AG09309 (cell line): Measurements from ENCODE around the gene ATP7B.

Experiments used
- DNase-seq: peaks from one replicate; pipeline ENCODE4 v3.0.0-alpha.2; 2010; ENCODE audit warnings: low read depth
- H3K4me3 ChIP-seq: 2 replicates; pipeline ENCODE4 v1.5.1; 2011; ENCODE audit warnings: mild to moderate bottlenecking, low read depth, low read length, moderate library complexity; ENCODE audit not compliant: control insufficient read depth
- CTCF ChIP-seq: IDR thresholded peaks from 2 replicates; pipeline ENCODE4 v1.5.1; 2011; ENCODE audit warnings: mild to moderate bottlenecking, low read depth, low read length, inconsistent platforms; ENCODE audit not compliant: insufficient read depth, control insufficient read depth; ENCODE audit errors: missing control alignments

ATP7B gene

GRCh38 chr13:51955281-51955771, 55.9 kb downstream of the ATP7B start:
- no peak overlapping the region for H3K4me3 ChIP-seq
- no peak for TF ChIP-seq CTCF
- DNase-seq = no peak

GRCh38 chr13:51953347-51954195, 57.7 kb downstream of the ATP7B start:
- H3K4me3 ChIP-seq = no peak overlapping the region
- no peak for TF ChIP-seq CTCF
- DNase-seq = no peak

GRCh38 chr13:51950722-51951121, 60.5 kb downstream of the ATP7B start:
- no peak overlapping the region for H3K4me3 ChIP-seq
- TF ChIP-seq CTCF = no peak
- no peak for DNase-seq

GRCh38 chr13:51946163-51946669, 65.0 kb downstream of the ATP7B start:
- H3K4me3 ChIP-seq = no peak overlapping the region
- TF ChIP-seq CTCF = no peak
- DNase-seq = no peak

- H3K4me3 ChIP-seq = no peak overlapping the region
- no peak for TF ChIP-seq CTCF
- DNase-seq = no peak
These were observed 66.1 kb downstream of the ATP7B start for GRCh38 chr13:51945149-51945548.

- TF ChIP-seq CTCF = no peak
- no peak for DNase-seq
- H3K4me3 ChIP-seq = no peak overlapping the region
These were observed 66.8 kb downstream of the ATP7B start for GRCh38 chr13:51944428-51944827.
